AG04449 (cell line): ENCODE measurements around the gene WDR72.

Source experiments
- CTCF ChIA-PET: fragments of 350-600 bp; formaldehyde crosslinking; extraction: SDS; loops from one replicate; lab custom pipeline; 2021; ENCODE audit warnings: antibody characterized with exemption; lab: Yijun Ruan, JAX
- POLR2A ChIA-PET: fragments of 400-600, 350-600 bp; formaldehyde crosslinking; extraction: SDS; loops from one replicate; lab custom pipeline; 2020; ENCODE audit warnings: antibody characterized with exemption, inconsistent platforms; lab: Yijun Ruan, JAX
- DNase-seq: peaks from one replicate; pipeline ENCODE4 v3.0.0-alpha.2; 2010; ENCODE audit warnings: low read depth, low spot score
- H3K4me3 ChIP-seq: 2 replicates; pipeline ENCODE4 v1.5.1; 2011; ENCODE audit warnings: low read depth, mild to moderate bottlenecking, control low read depth, low read length
- TF ChIP-seq, protein P1 (sequence below): IDR thresholded peaks from one replicate; pipeline ENCODE4 v1.5.1; 2011; ENCODE audit warnings: mild to moderate bottlenecking, moderate library complexity, low read length, control low read depth, inconsistent platforms; ENCODE audit not compliant: insufficient read depth; ENCODE audit errors: missing control alignments

Gene WDR72

DNA sequence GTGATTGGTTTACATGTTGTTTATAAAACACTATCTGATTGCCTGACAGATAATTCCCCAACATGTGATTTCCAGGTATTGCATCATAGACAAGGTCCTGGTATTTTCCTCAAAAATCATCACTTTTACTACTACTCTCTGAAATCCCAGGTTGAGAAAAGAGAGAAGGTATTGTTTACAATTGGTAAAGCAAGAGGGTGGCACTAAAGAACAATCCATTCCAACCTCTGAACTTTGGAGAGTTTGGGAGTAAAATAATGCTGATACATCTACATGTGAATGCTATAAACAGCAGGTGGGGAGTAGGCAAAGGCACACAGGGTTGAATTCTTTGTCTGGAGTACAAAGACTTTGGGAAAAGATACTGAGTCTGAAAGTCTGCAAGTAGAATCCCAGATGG, 134.2 kb downstream of the WDR72 start:
- ChIA-PET POLR2A (no interaction called here), CTCF (no interaction called here)
- no peak overlapping the region for H3K4me3 ChIP-seq
- TF ChIP-seq, protein P1, sequence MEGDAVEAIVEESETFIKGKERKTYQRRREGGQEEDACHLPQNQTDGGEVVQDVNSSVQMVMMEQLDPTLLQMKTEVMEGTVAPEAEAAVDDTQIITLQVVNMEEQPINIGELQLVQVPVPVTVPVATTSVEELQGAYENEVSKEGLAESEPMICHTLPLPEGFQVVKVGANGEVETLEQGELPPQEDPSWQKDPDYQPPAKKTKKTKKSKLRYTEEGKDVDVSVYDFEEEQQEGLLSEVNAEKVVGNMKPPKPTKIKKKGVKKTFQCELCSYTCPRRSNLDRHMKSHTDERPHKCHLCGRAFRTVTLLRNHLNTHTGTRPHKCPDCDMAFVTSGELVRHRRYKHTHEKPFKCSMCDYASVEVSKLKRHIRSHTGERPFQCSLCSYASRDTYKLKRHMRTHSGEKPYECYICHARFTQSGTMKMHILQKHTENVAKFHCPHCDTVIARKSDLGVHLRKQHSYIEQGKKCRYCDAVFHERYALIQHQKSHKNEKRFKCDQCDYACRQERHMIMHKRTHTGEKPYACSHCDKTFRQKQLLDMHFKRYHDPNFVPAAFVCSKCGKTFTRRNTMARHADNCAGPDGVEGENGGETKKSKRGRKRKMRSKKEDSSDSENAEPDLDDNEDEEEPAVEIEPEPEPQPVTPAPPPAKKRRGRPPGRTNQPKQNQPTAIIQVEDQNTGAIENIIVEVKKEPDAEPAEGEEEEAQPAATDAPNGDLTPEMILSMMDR = no peak
- DNase-seq = no peak

DNA sequence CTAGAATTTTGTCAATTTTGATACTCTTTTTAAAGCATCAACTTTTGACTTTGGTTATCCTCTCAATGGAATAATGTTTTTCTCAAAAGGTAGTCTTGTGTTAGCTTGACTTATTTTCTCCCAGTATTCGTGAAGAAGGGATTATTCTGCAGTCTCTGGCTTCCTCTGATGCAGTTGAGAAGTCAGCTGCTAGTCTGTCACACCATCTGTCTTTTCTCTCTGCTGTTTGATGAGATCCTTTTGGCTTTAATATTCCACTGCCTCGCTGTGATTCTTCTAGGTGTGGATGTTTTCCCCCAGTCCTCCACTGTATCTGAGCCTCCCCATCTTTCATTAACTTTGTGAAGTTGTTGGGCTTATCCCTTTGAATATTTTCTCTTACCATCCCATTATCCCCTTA, 141.0 kb downstream of the WDR72 start:
- ChIA-PET POLR2A (no interaction called here), CTCF (no interaction called here)
- TF ChIP-seq, protein P1 = no peak
- no peak for DNase-seq
- no peak overlapping the region for H3K4me3 ChIP-seq

DNA sequence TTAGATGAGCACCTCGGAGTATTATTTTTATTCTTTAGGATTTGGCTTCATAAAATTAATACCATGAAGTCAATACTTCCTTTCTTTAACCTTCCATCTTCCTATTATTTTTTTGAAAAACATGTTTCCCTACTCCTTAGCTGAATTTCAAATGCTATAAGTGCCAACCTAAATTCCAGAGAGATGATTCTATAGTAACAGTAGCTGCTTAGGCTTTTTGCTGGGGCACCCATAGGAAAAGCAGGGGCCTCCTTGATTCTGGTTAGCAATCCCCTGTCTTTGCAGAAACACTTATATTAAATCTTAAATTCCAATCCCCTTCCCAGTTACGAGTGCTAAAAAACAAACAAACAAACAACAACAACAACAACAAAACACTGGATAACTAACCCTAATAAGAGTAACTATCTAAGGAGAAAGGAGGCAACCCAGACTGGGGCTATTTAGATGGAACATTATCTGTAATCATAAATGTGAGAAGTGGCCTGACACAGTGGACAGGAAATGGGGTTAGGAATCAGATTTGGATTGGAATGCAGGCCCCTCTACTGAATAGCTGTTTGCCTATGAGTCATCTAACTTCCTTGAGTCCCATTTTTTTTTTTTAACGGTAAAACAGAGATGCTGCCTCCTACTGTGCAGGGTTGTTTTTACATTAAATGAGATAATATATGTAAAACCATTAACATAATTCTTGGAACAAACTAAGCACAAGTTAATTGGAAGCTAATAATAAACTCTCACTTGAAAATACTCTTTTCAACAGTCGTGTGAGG, 148.1 kb downstream of the WDR72 start:
- POLR2A ChIA-PET = no interaction called here
- TF ChIP-seq, protein P1 = no peak
- H3K4me3 ChIP-seq = no peak overlapping the region
- CTCF ChIA-PET = no interaction called here
- no peak for DNase-seq

DNA sequence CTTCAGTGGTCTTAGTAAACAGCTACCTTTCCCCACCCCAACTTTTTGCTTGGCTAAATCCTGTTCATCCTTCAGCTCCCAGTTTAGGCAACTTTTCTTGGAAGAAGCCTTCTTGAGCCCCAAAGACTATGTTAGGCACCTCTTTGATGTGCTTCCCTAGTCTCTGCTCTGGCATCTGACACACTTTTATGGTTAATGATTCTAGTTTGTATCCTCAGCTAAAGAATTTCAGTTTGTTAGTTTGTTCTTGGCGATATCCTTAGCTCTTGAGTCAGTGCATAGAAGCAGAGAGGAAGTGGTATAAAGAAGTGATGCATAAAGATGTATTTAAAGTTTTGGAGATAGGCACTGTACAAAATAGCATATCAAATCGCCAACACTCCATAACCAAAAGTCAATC, 168.4 kb downstream of the WDR72 start:
- ChIA-PET CTCF (no interaction called here), POLR2A (no interaction called here)
- H3K4me3 ChIP-seq = no peak overlapping the region
- TF ChIP-seq, protein P1 = no peak
- no peak for DNase-seq

DNA sequence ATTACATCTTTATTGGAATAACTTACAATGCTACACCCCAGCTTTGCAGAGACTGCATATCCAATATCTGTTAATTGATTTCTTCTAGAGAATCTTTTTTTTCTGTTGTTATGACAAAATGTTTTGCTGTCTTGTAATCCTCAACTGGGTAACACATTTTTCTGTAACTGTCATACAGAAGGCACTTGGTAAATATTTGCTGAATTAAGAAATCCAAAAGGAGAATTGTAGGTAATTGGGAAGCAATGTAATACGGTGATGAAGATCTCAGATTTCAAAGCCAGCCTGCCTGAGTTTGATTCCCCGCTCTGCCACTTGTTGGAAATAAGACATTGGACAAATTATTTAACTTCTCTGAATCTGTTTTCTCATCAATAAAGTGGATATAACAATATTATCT, 169.1 kb downstream of the WDR72 start:
- TF ChIP-seq, protein P1 = no peak
- no peak for DNase-seq
- ChIA-PET POLR2A (no interaction called here), CTCF (no interaction called here)
- no peak overlapping the region for H3K4me3 ChIP-seq

DNA sequence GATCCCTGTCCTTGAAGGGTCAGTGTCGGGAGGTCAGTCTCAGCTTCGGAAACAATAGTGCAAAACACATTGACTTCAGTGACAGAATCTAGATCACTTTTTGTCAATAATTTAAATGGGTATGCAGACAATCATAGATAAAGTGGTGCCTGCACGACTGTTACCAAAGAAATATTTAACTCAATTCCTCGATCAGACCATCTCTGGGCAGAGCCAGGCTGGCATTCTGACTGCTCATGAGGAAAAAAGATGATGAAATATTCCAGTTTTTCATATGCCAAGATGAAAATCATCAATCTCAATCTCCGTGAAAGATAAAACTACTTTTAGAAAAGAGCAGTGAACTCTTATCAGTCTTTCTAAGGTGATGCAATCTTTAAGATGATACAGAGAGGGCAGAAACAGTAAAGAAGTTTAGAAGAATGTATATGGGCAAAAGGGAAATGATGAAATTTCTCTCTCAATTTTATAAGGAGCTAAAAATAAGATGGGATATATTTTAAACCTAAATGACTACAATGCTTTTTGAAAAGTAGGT, 169.9 kb downstream of the WDR72 start:
- TF ChIP-seq, protein P1 = no peak
- POLR2A ChIA-PET = no interaction called here
- no peak for DNase-seq
- H3K4me3 ChIP-seq = no peak overlapping the region
- CTCF ChIA-PET = no interaction called here
